HUES64 (cell line): Measurements from ENCODE around the gene RABGAP1L.

Experiments
- H3K27ac ChIP-seq: 2 replicates; pipeline ENCODE4 v1.7.0; 2013; ENCODE audit warnings: low read depth, low read length, inconsistent platforms
- H3K27me3 ChIP-seq: 2 replicates; pipeline ENCODE4 v1.6.1; 2013; ENCODE audit warnings: mild to moderate bottlenecking, low read length; ENCODE audit not compliant: insufficient read depth
- H3K36me3 ChIP-seq: 2 replicates; pipeline ENCODE4 v1.6.1; 2013; ENCODE audit warnings: mild to moderate bottlenecking, low read length; ENCODE audit not compliant: insufficient read depth
- H3K4me1 ChIP-seq: 2 replicates; pipeline ENCODE4 v1.6.1; 2013; ENCODE audit warnings: mild to moderate bottlenecking, low read length, moderate library complexity; ENCODE audit not compliant: insufficient read depth
- H3K4me3 ChIP-seq: 2 replicates; pipeline ENCODE4 v1.5.1; 2013; ENCODE audit warnings: mild to moderate bottlenecking, low read length, moderate library complexity
- H3K9ac ChIP-seq: 2 replicates; pipeline ENCODE4 v1.6.1; 2013; ENCODE audit warnings: mild to moderate bottlenecking, low read depth, low read length
- H3K9me3 ChIP-seq: 2 replicates; pipeline ENCODE4 v1.6.1; 2013; ENCODE audit warnings: low read depth, low read length; ENCODE audit not compliant: insufficient read depth
- WGBS: fragments of 150-250, 120-280 bp; methylation state at CpG from one replicate; pipeline ENCODE4 v1.1.7; 2013; ENCODE audit warnings: missing lambda C conversion rate; 5-methylcytosine and 5-hydroxymethylcytosine counted together

RABGAP1L gene

GRCh38 chr1:174352117-174352516 is 192.8 kb downstream of the RABGAP1L start:
- no peaks in the 10 kb centered on the region for H3K27me3 ChIP-seq
- H3K4me3 ChIP-seq, result no peak overlapping the region
- H3K9ac ChIP-seq, result no peak overlapping the region
- 0 out of 2 replicates have a peak, but pooled peaks cover 2% of the 10 kb centered on the region for H3K9me3 ChIP-seq
- H3K36me3 ChIP-seq, result no peaks in the 10 kb centered on the region
- H3K27ac ChIP-seq, result no peak overlapping the region
- H3K4me1 ChIP-seq, result no peaks in the 10 kb centered on the region

DNA sequence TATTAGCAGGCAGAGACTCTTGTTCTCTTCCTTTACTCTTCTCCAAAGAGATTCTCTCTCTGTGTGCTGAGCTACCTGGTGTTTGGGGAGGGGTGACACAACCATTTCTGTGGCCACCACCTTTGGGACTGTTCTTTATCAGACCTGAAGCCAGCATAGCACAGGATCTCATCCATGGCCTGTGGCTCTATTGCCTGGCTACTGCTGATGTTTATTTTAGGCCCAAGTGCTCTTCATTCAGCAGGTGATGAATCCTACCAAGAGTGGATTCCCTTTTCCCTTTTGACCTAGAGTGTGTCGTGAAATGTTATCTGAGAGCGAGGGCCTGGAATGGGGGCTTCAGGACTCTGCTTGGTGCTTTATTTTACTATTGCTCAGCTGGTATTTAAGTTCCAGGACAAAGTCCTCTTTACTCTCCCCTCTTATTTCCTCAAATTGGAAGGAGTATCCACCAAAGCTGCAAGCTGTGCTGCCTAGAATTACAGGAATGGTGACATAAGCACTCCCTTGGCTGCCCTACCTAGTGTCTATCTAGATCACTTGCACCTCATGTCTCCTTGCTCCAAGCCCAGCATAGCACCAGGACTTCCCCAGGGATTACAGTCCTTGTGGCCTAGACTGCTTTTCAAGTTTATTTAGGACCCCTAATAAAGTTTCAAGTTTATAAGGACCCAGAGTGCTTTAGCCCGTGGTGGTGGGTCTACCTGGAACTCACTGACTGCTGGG is 193.7 kb downstream of the RABGAP1L start:
- H3K36me3 ChIP-seq, result no peaks in the 10 kb centered on the region
- no peaks in the 10 kb centered on the region for H3K27me3 ChIP-seq
- no peak overlapping the region for H3K4me3 ChIP-seq
- 98% methylated on average over 2 of the region's 3 CpGs for WGBS
- no peak overlapping the region for H3K9ac ChIP-seq
- no peaks in the 10 kb centered on the region for H3K4me1 ChIP-seq
- H3K27ac ChIP-seq, result no peak overlapping the region
- 0 out of 2 replicates have a peak, but pooled peaks cover 2% of the 10 kb centered on the region for H3K9me3 ChIP-seq

GRCh38 chr1:174358344-174358743 is 199.0 kb downstream of the RABGAP1L start:
- H3K9ac ChIP-seq, result no peak overlapping the region
- H3K4me1 ChIP-seq, result no peaks in the 10 kb centered on the region
- 94% methylated on average over 3 of the region's 3 CpGs for WGBS
- no peak overlapping the region for H3K4me3 ChIP-seq
- H3K27me3 ChIP-seq, result no peaks in the 10 kb centered on the region
- no peaks in the 10 kb centered on the region for H3K9me3 ChIP-seq
- H3K36me3 ChIP-seq, result no peaks in the 10 kb centered on the region
- no peak overlapping the region for H3K27ac ChIP-seq

GRCh38 chr1:174358786-174359453 is 199.6 kb downstream of the RABGAP1L start:
- H3K4me3 ChIP-seq, result no peak overlapping the region
- no peaks in the 10 kb centered on the region for H3K4me1 ChIP-seq
- H3K9ac ChIP-seq, result no peak overlapping the region
- no peaks in the 10 kb centered on the region for H3K36me3 ChIP-seq
- no peaks in the 10 kb centered on the region for H3K9me3 ChIP-seq
- H3K27me3 ChIP-seq, result no peaks in the 10 kb centered on the region
- no peak overlapping the region for H3K27ac ChIP-seq
- 92% methylated on average over 6 of the region's 6 CpGs for WGBS

GRCh38 chr1:174359454-174359805 is 200.1 kb downstream of the RABGAP1L start:
- no peaks in the 10 kb centered on the region for H3K36me3 ChIP-seq
- no peak overlapping the region for H3K9ac ChIP-seq
- H3K9me3 ChIP-seq, result no peaks in the 10 kb centered on the region
- H3K27ac ChIP-seq, result no peak overlapping the region
- H3K4me3 ChIP-seq, result no peak overlapping the region
- WGBS, result 88% methylated on average over 1 of the region's 2 CpGs
- H3K4me1 ChIP-seq, result no peaks in the 10 kb centered on the region
- H3K27me3 ChIP-seq, result no peaks in the 10 kb centered on the region

DNA sequence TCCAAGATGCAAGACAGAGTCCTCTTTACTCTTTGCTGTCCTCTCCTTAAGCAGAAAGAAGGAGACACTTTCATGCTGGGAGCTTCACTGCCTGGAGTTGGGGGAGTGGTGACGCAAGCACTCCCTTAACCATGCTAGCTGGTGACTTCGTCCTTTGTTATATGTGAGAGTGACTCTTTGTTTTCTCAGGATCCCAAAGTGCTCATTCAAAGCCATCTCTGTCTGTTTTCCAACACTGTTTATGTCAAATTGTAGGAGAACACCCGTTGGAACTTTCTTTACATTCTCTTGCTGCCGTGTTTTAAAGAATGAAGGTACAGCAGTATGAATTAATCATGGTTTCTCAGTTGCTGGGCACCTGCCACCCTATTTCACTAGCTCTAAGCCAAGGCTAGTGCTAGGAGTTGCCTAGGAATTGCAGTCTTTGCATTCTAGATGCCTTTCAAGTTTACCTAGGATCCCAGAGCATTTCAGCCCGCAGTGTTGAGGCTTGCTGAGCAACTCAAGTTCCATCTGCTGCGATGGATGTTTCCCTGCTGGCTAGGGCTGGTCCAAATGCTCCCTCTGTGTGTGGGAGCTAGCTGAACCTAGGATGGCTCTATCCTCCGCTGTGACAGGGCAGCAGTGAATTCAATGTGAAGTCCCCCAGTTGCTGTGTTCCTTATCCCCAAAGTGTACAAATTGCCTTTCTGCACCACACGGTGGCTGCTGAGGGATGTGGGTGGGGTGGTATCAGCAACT is 205.8 kb downstream of the RABGAP1L start:
- no peaks in the 10 kb centered on the region for H3K27me3 ChIP-seq
- H3K4me3 ChIP-seq, result no peak overlapping the region
- H3K27ac ChIP-seq, result no peak overlapping the region
- no peaks in the 10 kb centered on the region for H3K4me1 ChIP-seq
- no peaks in the 10 kb centered on the region for H3K9me3 ChIP-seq
- WGBS, result 94% methylated on average over 8 of the region's 8 CpGs
- H3K9ac ChIP-seq, result no peak overlapping the region
- H3K36me3 ChIP-seq, result no peaks in the 10 kb centered on the region

GRCh38 chr1:174366946-174367345 is 207.6 kb downstream of the RABGAP1L start:
- no peak overlapping the region for H3K4me3 ChIP-seq
- H3K27me3 ChIP-seq, result no peaks in the 10 kb centered on the region
- no peaks in the 10 kb centered on the region for H3K4me1 ChIP-seq
- 92% methylated on average over 3 of the region's 3 CpGs for WGBS
- H3K36me3 ChIP-seq, result no peaks in the 10 kb centered on the region
- H3K9me3 ChIP-seq, result no peaks in the 10 kb centered on the region
- no peak overlapping the region for H3K27ac ChIP-seq
- no peak overlapping the region for H3K9ac ChIP-seq

GRCh38 chr1:174367892-174368291 is 208.6 kb downstream of the RABGAP1L start:
- 93% methylated on average over 5 of the region's 5 CpGs for WGBS
- H3K9ac ChIP-seq, result no peak overlapping the region
- H3K9me3 ChIP-seq, result no peaks in the 10 kb centered on the region
- H3K27me3 ChIP-seq, result no peaks in the 10 kb centered on the region
- no peak overlapping the region for H3K27ac ChIP-seq
- H3K4me3 ChIP-seq, result no peak overlapping the region
- H3K36me3 ChIP-seq, result no peaks in the 10 kb centered on the region
- peaks cover 4% of the 10 kb centered on the region; the same call in 1 of the 2 replicates for H3K4me1 ChIP-seq

DNA sequence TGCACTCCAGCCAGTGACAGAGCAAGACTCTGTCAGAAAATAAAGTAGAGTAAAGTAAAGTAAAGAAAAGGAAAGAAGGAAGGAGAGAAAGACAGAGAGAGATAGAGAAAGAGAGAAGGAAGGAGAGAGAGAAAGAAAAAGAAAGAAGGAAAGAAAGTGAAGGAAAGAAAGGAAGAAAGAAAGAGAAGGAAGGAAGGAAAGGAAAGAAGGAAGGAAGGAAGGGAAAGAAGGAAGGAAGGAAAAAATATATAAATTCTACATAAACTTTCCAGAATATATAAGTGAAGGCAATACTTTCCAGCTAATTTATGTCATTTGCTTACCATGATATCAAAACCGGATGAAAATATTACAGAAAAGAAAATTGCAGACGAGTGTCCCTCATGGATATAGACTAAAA is 216.7 kb downstream of the RABGAP1L start:
- 100% methylated on average over 2 of the region's 2 CpGs for WGBS
- H3K4me1 ChIP-seq, result peaks cover 7% of the 10 kb centered on the region; the same call in 1 of the 2 replicates
- H3K27ac ChIP-seq, result no peak overlapping the region
- H3K4me3 ChIP-seq, result no peak overlapping the region
- no peaks in the 10 kb centered on the region for H3K27me3 ChIP-seq
- no peak overlapping the region for H3K9ac ChIP-seq
- H3K9me3 ChIP-seq, result no peaks in the 10 kb centered on the region
- H3K36me3 ChIP-seq, result no peaks in the 10 kb centered on the region

DNA sequence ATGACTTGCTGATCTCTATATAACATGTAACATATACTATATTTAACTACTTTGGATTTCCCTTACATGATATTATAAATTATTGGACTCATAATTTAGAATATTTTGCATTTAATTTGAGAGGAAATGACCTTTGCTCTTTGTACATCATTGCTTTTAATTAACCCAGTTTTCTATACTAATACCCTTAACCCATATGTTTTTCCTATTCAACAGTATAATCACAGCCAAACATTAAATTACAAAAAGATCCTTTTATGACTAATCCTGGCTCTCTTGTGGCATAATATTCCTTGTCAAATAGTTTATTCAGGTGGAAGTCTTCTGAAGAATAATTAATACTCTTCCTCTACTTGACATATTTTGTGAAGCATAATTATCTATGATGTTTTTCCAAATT is 232.4 kb downstream of the RABGAP1L start:
- no peaks in the 10 kb centered on the region; the same call in 1 of the 2 replicates for H3K9me3 ChIP-seq
- H3K9ac ChIP-seq, result no peak overlapping the region
- H3K27me3 ChIP-seq, result no peaks in the 10 kb centered on the region
- H3K4me1 ChIP-seq, result no peaks in the 10 kb centered on the region
- H3K27ac ChIP-seq, result no peak overlapping the region
- no peaks in the 10 kb centered on the region for H3K36me3 ChIP-seq
- no peak overlapping the region for H3K4me3 ChIP-seq

- H3K36me3 ChIP-seq, result no peaks in the 10 kb centered on the region
- H3K9me3 ChIP-seq, result no peaks in the 10 kb centered on the region; the same call in 1 of the 2 replicates
- H3K27ac ChIP-seq, result no peak overlapping the region
- WGBS, result 95% methylated on average over 3 of the region's 4 CpGs
- H3K27me3 ChIP-seq, result no peaks in the 10 kb centered on the region
- H3K9ac ChIP-seq, result no peak overlapping the region
- H3K4me1 ChIP-seq, result no peaks in the 10 kb centered on the region
- H3K4me3 ChIP-seq, result no peak overlapping the region
These were observed 234.6 kb downstream of the RABGAP1L start for GRCh38 chr1:174393885-174394284.
